Ishikawa (cell line): ENCODE results near the gene PEPD.

Experiments used
- CEBPB ChIP-seq: IDR thresholded peaks from 2 replicates; pipeline ENCODE4 v1.6.1; 2012
- CREB1 ChIP-seq: IDR thresholded peaks from 2 replicates; pipeline ENCODE4 v1.6.1; 2012; ENCODE audit warnings: low read depth
- EGR1 ChIP-seq: IDR thresholded peaks from 2 replicates; pipeline ENCODE4 v1.6.1; 2012
- EP300 ChIP-seq: IDR thresholded peaks from 2 replicates; pipeline ENCODE4 v1.6.1; 2012; ENCODE audit warnings: borderline replicate concordance
- FOXM1 ChIP-seq: IDR thresholded peaks from 2 replicates; pipeline ENCODE4 v1.6.1; 2012; ENCODE audit warnings: low read depth, borderline replicate concordance
- MAX ChIP-seq: IDR thresholded peaks from 2 replicates; pipeline ENCODE4 v1.6.1; 2012
- NFIC ChIP-seq: IDR thresholded peaks from 2 replicates; pipeline ENCODE4 v1.6.1; 2012
- RAD21 ChIP-seq: IDR thresholded peaks from 2 replicates; pipeline ENCODE4 v1.6.1; 2012; ENCODE audit warnings: low read depth
- TAF1 ChIP-seq: IDR thresholded peaks from 2 replicates; pipeline ENCODE4 v1.6.1; 2012; ENCODE audit warnings: low read depth, mild to moderate bottlenecking
- TCF12 ChIP-seq: IDR thresholded peaks from 2 replicates; pipeline ENCODE4 v1.6.1; 2012; ENCODE audit warnings: low read depth
- TEAD4 ChIP-seq: IDR thresholded peaks from 2 replicates; pipeline ENCODE4 v1.6.1; 2012
- USF1 ChIP-seq: IDR thresholded peaks from 2 replicates; pipeline ENCODE4 v1.6.1; 2012
- YY1 ChIP-seq: IDR thresholded peaks from 2 replicates; pipeline ENCODE4 v1.6.1; 2012; ENCODE audit warnings: low read depth
- ZBTB7A ChIP-seq: IDR thresholded peaks from 2 replicates; pipeline ENCODE4 v1.6.1; 2012; ENCODE audit warnings: low read depth
- TF ChIP-seq, protein P1 (sequence below): IDR thresholded peaks from 2 replicates; pipeline ENCODE4 v1.6.1; 2012; ENCODE audit warnings: low read depth, mild to moderate bottlenecking

Gene PEPD

GRCh38 chr19:33487901-33488800 is 33.4 kb downstream of the PEPD start:
- TF ChIP-seq MAX (no peak), EP300 (no peak), TAF1 (no peak), FOXM1 (no peak), TCF12 (no peak), EGR1 (no peak), TEAD4 (no peak), ZBTB7A (no peak), RAD21 (no peak), YY1 (no peak), NFIC (no peak)
- TF ChIP-seq, protein P1, sequence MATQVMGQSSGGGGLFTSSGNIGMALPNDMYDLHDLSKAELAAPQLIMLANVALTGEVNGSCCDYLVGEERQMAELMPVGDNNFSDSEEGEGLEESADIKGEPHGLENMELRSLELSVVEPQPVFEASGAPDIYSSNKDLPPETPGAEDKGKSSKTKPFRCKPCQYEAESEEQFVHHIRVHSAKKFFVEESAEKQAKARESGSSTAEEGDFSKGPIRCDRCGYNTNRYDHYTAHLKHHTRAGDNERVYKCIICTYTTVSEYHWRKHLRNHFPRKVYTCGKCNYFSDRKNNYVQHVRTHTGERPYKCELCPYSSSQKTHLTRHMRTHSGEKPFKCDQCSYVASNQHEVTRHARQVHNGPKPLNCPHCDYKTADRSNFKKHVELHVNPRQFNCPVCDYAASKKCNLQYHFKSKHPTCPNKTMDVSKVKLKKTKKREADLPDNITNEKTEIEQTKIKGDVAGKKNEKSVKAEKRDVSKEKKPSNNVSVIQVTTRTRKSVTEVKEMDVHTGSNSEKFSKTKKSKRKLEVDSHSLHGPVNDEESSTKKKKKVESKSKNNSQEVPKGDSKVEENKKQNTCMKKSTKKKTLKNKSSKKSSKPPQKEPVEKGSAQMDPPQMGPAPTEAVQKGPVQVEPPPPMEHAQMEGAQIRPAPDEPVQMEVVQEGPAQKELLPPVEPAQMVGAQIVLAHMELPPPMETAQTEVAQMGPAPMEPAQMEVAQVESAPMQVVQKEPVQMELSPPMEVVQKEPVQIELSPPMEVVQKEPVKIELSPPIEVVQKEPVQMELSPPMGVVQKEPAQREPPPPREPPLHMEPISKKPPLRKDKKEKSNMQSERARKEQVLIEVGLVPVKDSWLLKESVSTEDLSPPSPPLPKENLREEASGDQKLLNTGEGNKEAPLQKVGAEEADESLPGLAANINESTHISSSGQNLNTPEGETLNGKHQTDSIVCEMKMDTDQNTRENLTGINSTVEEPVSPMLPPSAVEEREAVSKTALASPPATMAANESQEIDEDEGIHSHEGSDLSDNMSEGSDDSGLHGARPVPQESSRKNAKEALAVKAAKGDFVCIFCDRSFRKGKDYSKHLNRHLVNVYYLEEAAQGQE: no peak

GRCh38 chr19:33486936-33487811 is 34.4 kb downstream of the PEPD start:
- TF ChIP-seq YY1 (no peak), RAD21 (no peak), TEAD4 (no peak), TCF12 (no peak), TAF1 (no peak)

DNA sequence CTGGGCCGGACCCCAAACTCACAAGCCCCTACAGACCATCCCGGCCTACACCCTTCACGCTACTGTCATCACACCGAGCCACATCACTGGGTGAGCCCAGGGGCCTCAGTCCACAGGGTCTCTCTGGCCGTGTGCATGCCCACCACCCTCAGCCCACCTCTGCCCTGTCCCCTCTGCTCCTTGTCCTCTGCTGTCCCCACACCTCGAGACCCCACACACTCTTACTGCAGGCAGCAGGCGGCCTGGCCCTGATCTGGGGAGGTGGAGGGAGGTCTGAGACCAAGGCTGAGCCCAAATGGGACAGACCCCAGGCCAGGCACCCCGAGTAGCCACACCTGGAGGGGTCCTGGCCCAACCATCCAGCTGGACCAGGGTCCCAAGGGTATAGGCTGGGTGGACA is 35.2 kb downstream of the PEPD start:
- TF ChIP-seq ZBTB7A (no peak), YY1 (no peak), TAF1 (no peak), EGR1 (no peak), CREB1 (no peak), TCF12 (no peak)

DNA sequence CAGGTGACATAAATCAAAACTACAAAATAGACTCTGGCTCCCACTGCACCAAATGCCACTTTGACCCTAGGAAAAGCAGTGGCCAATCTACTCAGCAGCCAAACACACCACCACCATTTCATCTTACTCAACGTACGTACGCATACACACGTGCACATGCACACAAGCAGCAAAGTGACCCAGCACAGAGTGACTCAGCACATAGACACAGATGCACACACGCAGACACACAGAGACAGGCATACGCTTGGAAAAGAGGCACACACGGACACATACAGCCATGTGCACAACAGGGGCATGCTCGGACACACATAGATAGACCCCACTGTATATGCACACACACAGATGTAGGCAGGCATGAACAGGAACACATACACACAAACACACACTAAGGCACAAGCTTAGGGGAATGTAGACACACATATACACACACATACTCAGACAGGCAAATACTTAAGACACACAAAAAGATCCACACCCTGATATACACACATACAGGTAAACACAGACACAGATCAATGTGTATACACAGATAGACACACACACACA is 37.3 kb downstream of the PEPD start:
- TF ChIP-seq TCF12 (no peak), RAD21 (no peak), CEBPB (no peak), NFIC (no peak), MAX (no peak), ZBTB7A (no peak)

GRCh38 chr19:33482476-33482875 is 39.1 kb downstream of the PEPD start:
- TF ChIP-seq TAF1: no peak
- TF ChIP-seq, protein P1: no peak
- no peak for TF ChIP-seq USF1
- TF ChIP-seq TEAD4: no peak
- TF ChIP-seq TCF12: no peak

GRCh38 chr19:33481863-33482262 is 39.7 kb downstream of the PEPD start:
- TF ChIP-seq TCF12 (no peak), YY1 (no peak), NFIC (no peak), USF1 (no peak), EGR1 (no peak), TEAD4 (no peak), CEBPB (no peak), TAF1 (no peak), RAD21 (no peak), FOXM1 (no peak), ZBTB7A (no peak), EP300 (no peak)
- TF ChIP-seq, protein P1: no peak
